Adrenal gland (tissue), 5 donors: ENCODE data around the gene SOD3.

Experiments
- POLR2A ChIP-seq, 2 donors: fragments of 450-650 bp; IDR thresholded peaks; one replicate each; pipeline ENCODE4 v1.6.1; 2017; ENCODE audit warnings: antibody characterized with exemption in 2 of 2, mild to moderate bottlenecking in 2 of 2, moderate library complexity in 1 of 2
- TF ChIP-seq, protein P1 (sequence below), 6 experiments: fragments of 450-650 bp in 4 of 6; fragments of 200-600 bp in 2 of 6; sonication (generic) in 1 of 6; IDR thresholded peaks; 1 replicate in 5 of 6; 2 replicates in 1 of 6; pipeline versions ENCODE4 v1.5.1 to v1.8.0; 2016 to 2021; ENCODE audit warnings: antibody characterized with exemption in 6 of 6, mild to moderate bottlenecking in 2 of 6, moderate library complexity in 1 of 6
- donor health status: DM: no; HTN: no; CAD: no.

- TF ChIP-seq, protein P1, sequence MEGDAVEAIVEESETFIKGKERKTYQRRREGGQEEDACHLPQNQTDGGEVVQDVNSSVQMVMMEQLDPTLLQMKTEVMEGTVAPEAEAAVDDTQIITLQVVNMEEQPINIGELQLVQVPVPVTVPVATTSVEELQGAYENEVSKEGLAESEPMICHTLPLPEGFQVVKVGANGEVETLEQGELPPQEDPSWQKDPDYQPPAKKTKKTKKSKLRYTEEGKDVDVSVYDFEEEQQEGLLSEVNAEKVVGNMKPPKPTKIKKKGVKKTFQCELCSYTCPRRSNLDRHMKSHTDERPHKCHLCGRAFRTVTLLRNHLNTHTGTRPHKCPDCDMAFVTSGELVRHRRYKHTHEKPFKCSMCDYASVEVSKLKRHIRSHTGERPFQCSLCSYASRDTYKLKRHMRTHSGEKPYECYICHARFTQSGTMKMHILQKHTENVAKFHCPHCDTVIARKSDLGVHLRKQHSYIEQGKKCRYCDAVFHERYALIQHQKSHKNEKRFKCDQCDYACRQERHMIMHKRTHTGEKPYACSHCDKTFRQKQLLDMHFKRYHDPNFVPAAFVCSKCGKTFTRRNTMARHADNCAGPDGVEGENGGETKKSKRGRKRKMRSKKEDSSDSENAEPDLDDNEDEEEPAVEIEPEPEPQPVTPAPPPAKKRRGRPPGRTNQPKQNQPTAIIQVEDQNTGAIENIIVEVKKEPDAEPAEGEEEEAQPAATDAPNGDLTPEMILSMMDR (IDR thresholded peaks at IDR 0.05): no peak
- no peak for TF ChIP-seq POLR2A (IDR thresholded peaks at IDR 0.05)
Measured at GRCh38 chr4:24777536-24778463, 17.6 kb upstream of the SOD3 start.
